Fibroblast of peridontal ligament (primary cell): ENCODE data around the gene PLEKHA3.
"Not testable (repeated sequence)": the region's sequence is repeated elsewhere in the genome, so short reads cannot be mapped to it uniquely, and the experiment has no call there.

Experiments
- DNase-seq: peaks from one replicate; pipeline ENCODE4 v3.0.0-alpha.2; 2010; ENCODE audit errors: extremely low read depth

Gene PLEKHA3

GRCh38 chr2:178522950-178523595, 42.8 kb downstream of the PLEKHA3 start:
- DNase-seq, result peak; percentile 88

GRCh38 chr2:178523596-178524134, 43.4 kb downstream of the PLEKHA3 start:
- no peak for DNase-seq

DNA sequence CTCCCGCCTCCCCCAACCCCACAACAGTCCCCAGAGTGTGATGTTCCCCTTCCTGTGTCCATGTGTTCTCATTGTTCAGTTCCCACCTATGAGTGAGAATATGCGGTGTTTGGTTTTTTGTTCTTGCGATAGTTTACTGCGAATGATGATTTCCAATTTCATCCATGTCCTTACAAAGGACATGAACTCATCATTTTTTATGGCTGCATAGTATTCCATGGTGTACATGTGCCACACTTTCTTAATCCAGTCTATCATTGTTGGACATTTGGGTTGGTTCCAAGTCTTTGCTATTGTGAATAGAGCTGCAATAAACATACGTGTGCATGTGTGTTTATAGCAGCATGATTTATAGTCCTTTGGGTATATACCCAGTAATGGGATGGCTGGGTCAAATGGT, 44.8 kb downstream of the PLEKHA3 start:
- DNase-seq, result not testable (repeated sequence)

- DNase-seq, result not testable (repeated sequence)
Observed at GRCh38 chr2:178525460-178525859, 45.2 kb downstream of the PLEKHA3 start.

DNA sequence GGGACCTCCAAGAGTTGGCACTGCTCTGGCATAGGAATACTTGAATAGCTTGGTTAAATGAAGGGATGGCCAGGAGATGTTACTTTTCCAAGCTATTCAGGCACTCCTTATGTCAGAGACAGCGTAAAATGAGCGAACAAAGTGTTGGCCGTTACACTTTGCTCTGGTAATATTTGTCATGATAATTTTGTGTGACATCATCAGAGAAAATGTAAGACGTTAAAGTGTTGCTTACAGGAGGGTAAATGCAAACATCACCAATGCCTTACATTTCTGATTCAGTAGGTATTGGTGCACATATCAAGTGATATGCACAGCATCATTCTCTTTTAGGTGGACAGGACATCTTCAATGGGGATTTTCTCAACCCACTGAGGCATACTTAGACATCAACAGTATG, 46.0 kb downstream of the PLEKHA3 start:
- no peak for DNase-seq

DNA sequence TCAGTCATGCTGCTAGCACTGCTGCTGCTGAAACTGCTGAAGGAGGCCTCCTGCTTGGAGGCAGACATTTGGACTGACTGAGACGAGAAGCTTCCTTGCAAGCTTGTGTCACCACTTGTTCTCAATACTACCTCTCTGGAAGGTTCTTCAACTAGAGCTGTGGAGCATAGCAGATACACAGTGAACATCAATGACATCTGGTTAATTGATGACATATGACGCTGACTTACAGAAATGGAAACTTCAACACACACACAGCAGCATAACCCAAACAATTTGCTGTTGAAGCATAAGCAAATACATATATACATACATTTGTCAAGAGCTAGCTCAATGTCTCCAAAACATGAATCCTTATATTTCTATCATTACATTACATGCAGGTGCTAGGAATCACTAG, 47.3 kb downstream of the PLEKHA3 start:
- DNase-seq, result no peak

DNA sequence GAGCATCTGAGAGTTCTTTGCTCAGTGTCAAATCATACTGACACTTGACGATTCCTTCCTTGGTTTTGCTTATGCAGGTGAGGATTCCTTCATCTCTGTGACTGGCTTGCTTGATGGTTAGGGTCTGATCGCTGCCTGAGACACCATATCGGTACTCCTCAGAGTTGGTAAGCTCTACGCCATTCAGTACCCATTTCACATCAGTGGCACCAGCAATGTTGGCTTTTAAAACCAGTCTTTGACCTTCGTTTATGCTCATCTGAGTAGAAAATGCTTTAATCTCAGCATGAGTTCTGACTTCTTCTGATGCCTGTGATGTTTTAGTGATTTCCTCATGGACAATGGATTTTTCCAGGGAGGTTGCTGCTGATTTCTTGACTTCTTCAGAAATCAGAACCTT, 48.4 kb downstream of the PLEKHA3 start:
- DNase-seq, result no peak

DNA sequence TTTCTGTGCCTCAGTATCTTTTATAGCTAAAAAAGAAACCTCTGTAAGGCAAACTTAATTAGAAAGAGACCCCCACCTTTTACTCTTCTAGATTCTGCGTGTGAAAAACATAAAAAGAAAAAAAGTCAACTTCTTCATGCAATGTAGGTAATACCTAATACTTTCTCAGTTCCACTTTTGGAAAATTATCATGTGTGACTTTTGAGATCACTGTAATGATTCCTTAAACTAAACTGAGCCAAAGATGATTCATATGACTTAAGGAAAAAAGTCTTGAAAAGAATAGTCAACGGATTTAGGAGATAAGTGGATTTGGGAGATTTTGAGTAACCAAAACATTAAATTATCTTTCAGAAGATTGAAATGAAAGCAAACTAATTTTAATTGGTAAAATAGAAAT, 48.9 kb downstream of the PLEKHA3 start:
- DNase-seq, result no peak

GRCh38 chr2:178530131-178530530, 49.9 kb downstream of the PLEKHA3 start:
- DNase-seq, result no peak

DNA sequence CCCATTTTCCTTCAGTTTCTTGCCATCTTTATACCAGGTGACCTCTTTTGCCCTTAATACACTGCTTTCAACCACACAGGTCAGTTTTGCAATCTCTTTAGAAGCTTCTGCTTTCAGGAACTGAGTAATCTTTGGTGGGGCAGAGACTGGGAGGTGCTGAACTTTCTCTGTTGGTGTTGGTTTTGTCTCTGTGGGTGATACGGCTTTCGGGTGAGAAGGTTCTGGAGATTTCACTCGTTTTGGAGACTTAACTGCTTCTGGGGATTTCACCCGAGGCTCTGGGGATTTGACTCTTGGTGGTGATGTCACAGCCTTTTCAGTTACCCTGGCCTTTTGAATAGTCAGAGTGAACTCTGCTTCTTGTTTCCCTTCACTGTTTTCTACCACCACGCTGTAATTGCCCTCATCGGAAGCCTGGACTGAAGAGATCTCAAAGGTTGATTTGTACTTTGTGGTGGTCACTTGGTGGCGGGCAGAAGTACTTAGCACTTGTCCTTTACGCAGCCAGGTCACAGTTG, 50.4 kb downstream of the PLEKHA3 start:
- DNase-seq, result no peak

DNA sequence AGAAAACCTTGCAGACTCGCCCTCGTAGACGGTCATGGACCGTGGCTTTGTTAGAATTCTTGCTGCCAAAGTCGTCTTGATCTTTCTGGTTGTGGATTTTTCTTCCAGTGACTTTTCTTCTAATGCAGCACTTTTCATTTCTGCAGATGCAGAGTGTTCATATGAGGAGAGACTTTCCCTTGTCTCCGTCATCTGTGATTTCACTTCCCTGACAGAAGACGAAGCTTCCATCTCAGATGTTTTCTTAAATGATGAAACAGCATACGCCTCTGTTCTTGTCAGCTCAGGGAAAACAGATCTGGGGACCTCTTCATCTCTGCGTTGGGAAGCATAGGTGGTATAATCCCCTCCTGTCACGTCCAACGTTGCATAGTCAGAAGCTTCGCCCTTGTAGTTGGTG, 50.9 kb downstream of the PLEKHA3 start:
- DNase-seq, result no peak

GRCh38 chr2:178536037-178536436, 55.8 kb downstream of the PLEKHA3 start:
- no peak for DNase-seq

DNA sequence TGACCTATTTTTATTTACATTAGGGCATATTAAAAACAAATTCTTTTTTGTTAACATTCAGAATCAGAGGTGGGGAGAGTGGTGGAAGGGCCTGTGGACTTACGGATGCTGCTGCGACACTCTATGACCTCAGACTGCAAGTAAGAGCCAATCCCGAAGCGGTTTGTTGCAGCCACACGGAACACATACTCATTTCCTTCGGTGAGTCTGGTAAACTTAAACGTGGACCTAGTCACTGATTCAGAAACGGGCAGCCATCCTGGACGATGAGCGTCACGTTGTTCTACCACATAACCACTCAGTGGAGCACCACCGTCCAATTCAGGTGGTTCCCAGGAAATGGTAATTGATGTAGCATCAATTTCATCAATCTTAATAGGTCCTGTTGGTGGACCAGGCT, 61.9 kb downstream of the PLEKHA3 start:
- no peak for DNase-seq

DNA sequence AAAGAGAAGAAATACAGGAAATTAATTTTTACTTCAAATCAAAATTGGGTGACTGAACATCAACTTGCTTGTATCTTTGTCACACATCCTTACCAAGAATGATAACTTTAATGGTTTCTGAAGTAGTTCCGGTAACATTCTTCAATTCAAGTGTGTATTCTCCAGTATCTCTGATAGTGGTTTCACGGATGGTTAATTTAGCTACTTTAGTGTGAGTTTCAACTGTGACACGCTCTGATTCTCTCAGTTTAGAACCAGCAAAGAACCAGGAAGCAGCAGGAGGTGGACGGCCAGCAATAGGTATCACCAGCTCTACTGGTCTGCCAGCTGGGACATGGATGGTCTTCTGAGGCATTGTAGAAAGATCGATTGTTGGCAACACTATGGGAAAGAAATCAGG, 62.3 kb downstream of the PLEKHA3 start:
- DNase-seq, result no peak

- DNase-seq, result no peak
Observed at GRCh38 chr2:178550352-178550751, 70.1 kb downstream of the PLEKHA3 start.

DNA sequence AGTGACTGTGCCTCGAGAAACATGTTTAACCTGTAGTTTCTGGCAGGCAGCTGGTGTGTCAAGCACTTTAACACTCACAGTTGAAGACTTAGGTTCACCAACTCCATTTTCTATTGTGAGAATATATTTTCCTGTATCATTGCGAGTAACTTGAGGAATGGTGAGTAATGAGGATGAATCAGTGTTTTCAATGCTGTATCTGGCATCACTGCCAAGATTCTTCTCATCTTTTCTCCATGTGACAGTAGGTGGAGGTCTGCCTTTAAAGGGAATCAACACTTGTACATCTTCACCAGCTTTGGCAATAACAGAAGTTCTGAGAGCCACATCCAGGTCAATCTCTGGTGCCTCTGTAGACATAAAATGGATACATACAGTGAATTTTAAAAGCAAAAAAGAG, 72.8 kb downstream of the PLEKHA3 start:
- DNase-seq, result peak; percentile 88
